ENCODE data around the gene YOD1.

YOD1 gene

GRCh38 chr1:207072233-207072632 is 21.2 kb upstream of the YOD1 start:
- no peak for DNase-seq

- DNase-seq, result no peak
Measured at GRCh38 chr1:207071426-207071825, 20.4 kb upstream of the YOD1 start.

- DNase-seq, result no peak
Measured at GRCh38 chr1:207070811-207071210, 19.8 kb upstream of the YOD1 start.

- DNase-seq, result no peak
Measured at GRCh38 chr1:207069858-207070506, 19.0 kb upstream of the YOD1 start.

- no peak for DNase-seq
Measured at GRCh38 chr1:207069061-207069460, 18.1 kb upstream of the YOD1 start.

GRCh38 chr1:207067665-207068064 is 16.7 kb upstream of the YOD1 start:
- no peak for DNase-seq

GRCh38 chr1:207067185-207067584 is 16.2 kb upstream of the YOD1 start:
- DNase-seq, result no peak

GRCh38 chr1:207064561-207064960 is 13.6 kb upstream of the YOD1 start:
- no peak for DNase-seq

- no peak for DNase-seq
Measured at GRCh38 chr1:207063014-207063413, 12.0 kb upstream of the YOD1 start.

- no peak for DNase-seq
Measured at GRCh38 chr1:207062058-207062457, 11.1 kb upstream of the YOD1 start.

- no peak for DNase-seq
Measured at GRCh38 chr1:207060596-207060995, 9.6 kb upstream of the YOD1 start.

- no peak for DNase-seq
Measured at GRCh38 chr1:207059881-207060280, 8.9 kb upstream of the YOD1 start.

- peak; percentile 4 for DNase-seq
Measured at GRCh38 chr1:207058878-207059867, 8.2 kb upstream of the YOD1 start.

GRCh38 chr1:207058252-207058651 is 7.2 kb upstream of the YOD1 start:
- DNase-seq, result no peak

- no peak for DNase-seq
Measured at GRCh38 chr1:207056673-207057072, 5.7 kb upstream of the YOD1 start.

- DNase-seq, result no peak
Measured at GRCh38 chr1:207055386-207056001, 4.5 kb upstream of the YOD1 start.

GRCh38 chr1:207054491-207054890 is 3.5 kb upstream of the YOD1 start:
- DNase-seq, result no peak

- DNase-seq, result peak; percentile 92
Measured at GRCh38 chr1:207052911-207053769, 2.1 kb upstream of the YOD1 start, which contains the start of gene PFKFB2. Gene PFKFB2 (plus strand): TSS chr1:207053275. CDS start chr1:207054718, 1,443 bp downstream.

GRCh38 chr1:207050480-207051190 is 373 bp downstream of the YOD1 start:
- DNase-seq, result peak; percentile 18

- DNase-seq, result peak; percentile 4
Measured at GRCh38 chr1:207049974-207050391, 1.0 kb downstream of the YOD1 start.

- DNase-seq, result no peak
Measured at GRCh38 chr1:207049514-207049913, 1.5 kb downstream of the YOD1 start.

- DNase-seq, result no peak
Measured at GRCh38 chr1:207049054-207049453, 2.0 kb downstream of the YOD1 start.
